ENCODE results near the gene MVK.

MVK gene

GRCh38 chr12:109591041-109591440 is 17.4 kb downstream of the MVK start:
- no peak overlapping the region for H3K4me2 ChIP-seq (ENCODE audit: low read length)
- H3K9ac ChIP-seq = no peak overlapping the region
- H3K4me3 ChIP-seq (ENCODE audit: low read depth, low read length) = no peak overlapping the region
- no peaks in the 10 kb centered on the region for H3K4me1 ChIP-seq
- no peaks in the 10 kb centered on the region for H3K79me2 ChIP-seq
- no peaks in the 10 kb centered on the region for H3K27me3 ChIP-seq (ENCODE audit: control insufficient read depth, insufficient read depth, low read length)
- no peaks in the 10 kb centered on the region for H3K9me3 ChIP-seq (ENCODE audit: control insufficient read depth, low read length)
- no peaks in the 10 kb centered on the region for H3K36me3 ChIP-seq (ENCODE audit: control insufficient read depth, insufficient read depth, low read length)
- H3K27ac ChIP-seq = no peak overlapping the region
- no peak for TF ChIP-seq CTCF (IDR thresholded peaks at IDR 0.05)
- H2AFZ ChIP-seq = no peak overlapping the region

GRCh38 chr12:109592195-109592904 is 18.8 kb downstream of the MVK start:
- no peaks in the 10 kb centered on the region for H3K36me3 ChIP-seq (ENCODE audit: control insufficient read depth, insufficient read depth, low read length)
- H3K4me3 ChIP-seq (ENCODE audit: low read depth, low read length) = no peak overlapping the region
- TF ChIP-seq CTCF (IDR thresholded peaks at IDR 0.05) = no peak
- no peaks in the 10 kb centered on the region for H3K9me3 ChIP-seq (ENCODE audit: control insufficient read depth, low read length)
- no peak overlapping the region for H3K27ac ChIP-seq
- H3K27me3 ChIP-seq (ENCODE audit: control insufficient read depth, insufficient read depth, low read length) = no peaks in the 10 kb centered on the region
- no peak overlapping the region for H3K9ac ChIP-seq
- no peak overlapping the region for H2AFZ ChIP-seq
- H3K4me2 ChIP-seq (ENCODE audit: low read length) = no peak overlapping the region
- H3K4me1 ChIP-seq = no peaks in the 10 kb centered on the region
- H3K79me2 ChIP-seq = no peaks in the 10 kb centered on the region

- no peaks in the 10 kb centered on the region for H3K36me3 ChIP-seq (ENCODE audit: control insufficient read depth, insufficient read depth, low read length)
Measured at GRCh38 chr12:109592905-109593272, 19.3 kb downstream of the MVK start.

GRCh38 chr12:109594556-109595317 is 21.1 kb downstream of the MVK start:
- H3K36me3 ChIP-seq (ENCODE audit: control insufficient read depth, insufficient read depth, low read length) = no peaks in the 10 kb centered on the region
- no peaks in the 10 kb centered on the region for H3K9me3 ChIP-seq (ENCODE audit: control insufficient read depth, low read length)
- peaks cover 3% of the 10 kb centered on the region for H3K4me1 ChIP-seq
- H3K4me3 ChIP-seq (ENCODE audit: low read depth, low read length) = no peak overlapping the region
- H3K27me3 ChIP-seq (ENCODE audit: control insufficient read depth, insufficient read depth, low read length) = no peaks in the 10 kb centered on the region
- H3K9ac ChIP-seq = no peak overlapping the region
- H3K27ac ChIP-seq = no peak overlapping the region
- H3K4me2 ChIP-seq (ENCODE audit: low read length) = no peak overlapping the region
- TF ChIP-seq CTCF (IDR thresholded peaks at IDR 0.05) = no peak
- H2AFZ ChIP-seq = no peak overlapping the region
- H3K79me2 ChIP-seq = no peaks in the 10 kb centered on the region

More at GRCh38 chr12:109592905-109593272, 19.3 kb downstream of the MVK start:
- Histone ChIP-seq H3K27ac (no peak overlapping the region), H3K9ac (no peak overlapping the region), H2AFZ (no peak overlapping the region), H3K4me3 (ENCODE audit: low read depth, low read length) (no peak overlapping the region), H3K27me3 (ENCODE audit: control insufficient read depth, insufficient read depth, low read length) (no peaks in the 10 kb centered on the region), H3K79me2 (no peaks in the 10 kb centered on the region), H3K4me2 (ENCODE audit: low read length) (no peak overlapping the region), H3K4me1 (peaks cover under 1% of the 10 kb centered on the region), H3K9me3 (ENCODE audit: control insufficient read depth, low read length) (no peaks in the 10 kb centered on the region)
- no peak for TF ChIP-seq CTCF (IDR thresholded peaks at IDR 0.05)

Measured in parathyroid adenoma (tissue), 2 donors.